Heart left ventricle (tissue), 13 donors: ENCODE measurements around the gene GSTM3.
"Not testable (repeated sequence)": the region's sequence is repeated elsewhere in the genome, so short reads cannot be mapped to it uniquely, and the experiment has no call there.

Experiments
- POLR2A ChIP-seq, 2 donors: fragments of 450-650 bp; IDR thresholded peaks; one replicate each; pipeline ENCODE4 v1.6.1; 2017; ENCODE audit warnings: antibody characterized with exemption in 2 of 2, mild to moderate bottlenecking in 2 of 2, moderate library complexity in 2 of 2
- TF ChIP-seq, protein P1 (sequence below), 12 donors: fragments of 200-600 bp; sonication (generic) in 4 of 12; IDR thresholded peaks; one replicate each; pipeline versions ENCODE4 v1.5.0 to v1.8.0; 2018 to 2022; ENCODE audit warnings: antibody characterized with exemption in 12 of 12, mild to moderate bottlenecking in 5 of 12
- donor health status: ischemic (EF 13 %, LVEDD 7.1; RV severe dilation, severe dysfunction).
- donor health status: DM: no; HTN: yes; CAD: no.
- donor health status: DM: no; HTN: no; CAD: no.
- donor health status: ischemic (EF 25% LVEDD 6.9; RV normal size, moderate dysfunction).
- donor health status: ischemic (EF 25% LVEDD 5.7; RV mildly dilated, moderate dysfunction).
- donor health status: ischemic (EF 35%, LVEDD 5.7; RV mildly dilated, moderate dysfunction).
- donor health status: nonischemic (EF 11% LVEDD 7.7; RV severe dilation, severe dysfunction).
- donor health status: DM: yes; HTN: yes; CAD: no.
- donor health status: PGD.
- donor health status: ischemic (EF 29% LVEDD 5.4; RV normal size, mild dysfunction).
- donor health status: nonischemic (EF 23%, LVEDD 6.1; RV moderate dilation, normal function).

DNA sequence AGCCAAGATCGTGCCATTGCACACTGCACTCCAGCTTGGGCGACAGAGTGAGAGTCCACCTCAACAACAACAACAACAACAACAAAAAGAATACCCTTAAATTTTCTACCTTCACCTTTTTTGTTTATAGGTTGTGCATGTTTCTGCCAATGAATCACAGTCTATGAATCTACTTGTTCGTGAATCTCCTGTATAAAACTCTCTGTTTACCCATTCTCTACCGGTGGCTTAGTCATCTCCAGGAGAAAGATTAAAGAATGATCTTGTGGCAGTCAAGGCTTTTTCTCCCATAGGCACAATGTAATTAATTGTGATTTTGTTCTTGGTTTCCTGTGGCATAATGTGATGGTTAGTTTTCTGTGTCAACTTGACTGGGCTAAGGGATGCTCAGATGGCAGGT is 43.0 kb downstream of the GSTM3 start:
- TF ChIP-seq, protein P1, sequence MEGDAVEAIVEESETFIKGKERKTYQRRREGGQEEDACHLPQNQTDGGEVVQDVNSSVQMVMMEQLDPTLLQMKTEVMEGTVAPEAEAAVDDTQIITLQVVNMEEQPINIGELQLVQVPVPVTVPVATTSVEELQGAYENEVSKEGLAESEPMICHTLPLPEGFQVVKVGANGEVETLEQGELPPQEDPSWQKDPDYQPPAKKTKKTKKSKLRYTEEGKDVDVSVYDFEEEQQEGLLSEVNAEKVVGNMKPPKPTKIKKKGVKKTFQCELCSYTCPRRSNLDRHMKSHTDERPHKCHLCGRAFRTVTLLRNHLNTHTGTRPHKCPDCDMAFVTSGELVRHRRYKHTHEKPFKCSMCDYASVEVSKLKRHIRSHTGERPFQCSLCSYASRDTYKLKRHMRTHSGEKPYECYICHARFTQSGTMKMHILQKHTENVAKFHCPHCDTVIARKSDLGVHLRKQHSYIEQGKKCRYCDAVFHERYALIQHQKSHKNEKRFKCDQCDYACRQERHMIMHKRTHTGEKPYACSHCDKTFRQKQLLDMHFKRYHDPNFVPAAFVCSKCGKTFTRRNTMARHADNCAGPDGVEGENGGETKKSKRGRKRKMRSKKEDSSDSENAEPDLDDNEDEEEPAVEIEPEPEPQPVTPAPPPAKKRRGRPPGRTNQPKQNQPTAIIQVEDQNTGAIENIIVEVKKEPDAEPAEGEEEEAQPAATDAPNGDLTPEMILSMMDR (IDR thresholded peaks at IDR 0.05), result not testable (repeated sequence)
- not testable (repeated sequence) for TF ChIP-seq POLR2A (IDR thresholded peaks at IDR 0.05)
